HG02610 (cell line): ENCODE results near the gene WNK4.

Experiments
- ATAC-seq: cut with Tn5 transposase; IDR thresholded peaks from one replicate; pipeline ENCODE4 v1.9.1; 2021; ENCODE audit warnings: mild to moderate bottlenecking, moderate library complexity; ENCODE audit not compliant: unreplicated experiment

WNK4 gene

GRCh38 chr17:42796066-42796758, 15.8 kb downstream of the WNK4 start:
- no peak for ATAC-seq

GRCh38 chr17:42797067-42798007, 16.9 kb downstream of the WNK4 start:
- no peak for ATAC-seq

GRCh38 chr17:42798011-42798382, 17.6 kb downstream of the WNK4 start:
- no peak for ATAC-seq

GRCh38 chr17:42798383-42799380, 18.3 kb downstream of the WNK4 start, which contains the start of the genes CNTD1 and COA3:
TSS of gene CNTD1 (plus strand) at chr17:42798861. CDS start at chr17:42799068, 207 bp downstream.
TSS of gene COA3 (minus strand) at chr17:42798704. CDS start at chr17:42798681, 23 bp downstream.
- peak; percentile 75 for ATAC-seq

- no peak for ATAC-seq
Measured at GRCh38 chr17:42803074-42803883, 22.9 kb downstream of the WNK4 start.

- ATAC-seq: no peak
Measured at GRCh38 chr17:42804918-42805367, 24.5 kb downstream of the WNK4 start.

- no peak for ATAC-seq
Measured at GRCh38 chr17:42806249-42806648, 25.8 kb downstream of the WNK4 start.

GRCh38 chr17:42809250-42809649, 28.8 kb downstream of the WNK4 start:
- ATAC-seq: no peak

GRCh38 chr17:42814633-42815399, 34.4 kb downstream of the WNK4 start:
- ATAC-seq: no peak

- ATAC-seq: no peak
Measured at GRCh38 chr17:42817866-42818265, 37.5 kb downstream of the WNK4 start.

- no peak for ATAC-seq
Measured at GRCh38 chr17:42818379-42818778, 38.0 kb downstream of the WNK4 start.

GRCh38 chr17:42819939-42820535, 39.6 kb downstream of the WNK4 start:
- ATAC-seq: no peak

- no peak for ATAC-seq
Measured at GRCh38 chr17:42821176-42821575, 40.8 kb downstream of the WNK4 start.

- no peak for ATAC-seq
Measured at GRCh38 chr17:42827472-42827871, 47.1 kb downstream of the WNK4 start.

GRCh38 chr17:42830971-42831370, 50.6 kb downstream of the WNK4 start:
- no peak for ATAC-seq

GRCh38 chr17:42832213-42832933, 52.0 kb downstream of the WNK4 start:
- ATAC-seq: no peak

GRCh38 chr17:42832934-42833766, 52.7 kb downstream of the WNK4 start, which contains the start of gene PSME3:
TSS of gene PSME3 (plus strand) at chr17:42833397. CDS start at chr17:42833632, 235 bp downstream.
- ATAC-seq: peak; percentile 78
